GM21737 (cell line): Measurements from ENCODE around the gene HPRT1.
A peak's percentile ranks its signal among the peaks of the same experiment; 100 is the strongest.

Source experiments
- ATAC-seq: cut with Tn5 transposase; IDR thresholded peaks from one replicate; pipeline ENCODE4 v1.9.1; 2021; ENCODE audit warnings: mild to moderate bottlenecking, moderate library complexity; ENCODE audit not compliant: unreplicated experiment

The HPRT1 gene

DNA sequence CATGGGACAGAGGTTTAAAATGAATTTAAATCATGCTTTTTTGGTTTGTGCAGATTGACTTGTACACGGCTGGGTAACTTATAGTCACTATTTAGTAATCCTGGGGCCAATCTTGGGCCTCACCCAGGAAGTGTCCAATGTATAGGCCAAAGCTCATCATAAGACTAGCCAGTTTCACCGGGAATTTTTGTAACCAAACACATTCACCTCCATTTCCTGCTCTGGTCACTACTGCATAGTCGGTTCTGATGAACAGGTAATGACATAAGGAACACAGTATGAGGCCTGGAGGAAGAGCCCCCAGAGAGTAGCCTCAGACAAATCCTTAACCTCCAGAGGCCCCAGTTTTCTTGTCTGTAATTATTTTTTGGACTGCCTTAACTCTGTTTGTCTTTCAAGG lies 81.9 kb downstream of the HPRT1 start:
- no peak for ATAC-seq

DNA sequence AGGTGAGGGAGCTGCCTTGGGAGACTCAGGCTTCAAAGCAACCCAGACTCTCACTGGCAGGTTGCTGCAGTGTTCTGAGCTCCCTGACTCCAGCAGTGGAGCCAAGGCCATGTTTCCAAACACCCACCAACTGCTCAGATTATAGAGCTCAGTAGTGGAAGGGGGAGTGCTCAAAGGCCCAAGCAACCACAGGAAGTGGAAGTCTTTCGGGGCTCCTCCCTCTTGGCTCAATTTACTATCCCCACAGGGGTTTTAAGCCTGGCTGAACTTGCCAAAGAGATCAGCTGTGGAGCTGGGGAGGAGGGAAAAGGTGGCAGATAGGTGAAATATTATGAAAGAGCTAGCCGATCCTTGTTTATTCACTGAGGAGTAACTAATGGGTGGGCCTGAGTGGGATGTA lies 82.5 kb downstream of the HPRT1 start:
- ATAC-seq, result peak; percentile 60

DNA sequence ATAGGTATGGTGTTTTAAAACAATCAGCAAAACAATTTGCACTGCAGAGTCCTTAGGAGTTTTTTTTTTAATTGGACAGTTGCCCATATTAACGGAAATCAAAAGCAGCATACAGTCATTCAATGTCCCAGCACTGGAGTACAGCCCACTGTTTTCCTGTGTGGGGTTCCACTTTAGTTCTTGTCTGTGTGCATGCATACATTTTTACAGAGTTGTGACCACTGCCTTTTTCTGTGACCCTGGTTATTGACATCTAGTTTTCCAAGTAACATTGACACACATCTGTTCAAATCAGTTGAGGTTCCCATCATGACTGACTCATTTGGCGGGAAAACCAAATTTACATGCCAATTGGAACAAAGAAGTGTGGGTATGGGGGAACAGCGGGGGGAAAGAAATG lies 83.3 kb downstream of the HPRT1 start:
- ATAC-seq, result no peak

DNA sequence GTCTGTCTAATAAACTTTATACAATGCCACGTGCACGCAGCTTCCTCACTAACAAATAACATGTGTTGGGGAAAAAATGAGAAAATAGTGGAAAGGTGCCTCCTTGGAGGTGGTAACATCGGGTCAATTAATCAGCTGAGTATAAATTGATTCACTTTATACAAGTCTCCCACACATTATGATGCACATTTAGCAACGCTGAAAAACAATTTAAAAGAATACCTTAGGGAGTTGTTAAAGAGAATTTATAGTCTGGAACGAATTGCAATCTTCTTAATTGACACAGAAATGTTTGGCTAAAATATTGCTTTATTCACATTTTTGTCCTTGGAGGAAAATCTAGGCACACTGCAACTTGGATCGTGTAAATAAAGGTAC lies 84.2 kb downstream of the HPRT1 start:
- no peak for ATAC-seq

DNA sequence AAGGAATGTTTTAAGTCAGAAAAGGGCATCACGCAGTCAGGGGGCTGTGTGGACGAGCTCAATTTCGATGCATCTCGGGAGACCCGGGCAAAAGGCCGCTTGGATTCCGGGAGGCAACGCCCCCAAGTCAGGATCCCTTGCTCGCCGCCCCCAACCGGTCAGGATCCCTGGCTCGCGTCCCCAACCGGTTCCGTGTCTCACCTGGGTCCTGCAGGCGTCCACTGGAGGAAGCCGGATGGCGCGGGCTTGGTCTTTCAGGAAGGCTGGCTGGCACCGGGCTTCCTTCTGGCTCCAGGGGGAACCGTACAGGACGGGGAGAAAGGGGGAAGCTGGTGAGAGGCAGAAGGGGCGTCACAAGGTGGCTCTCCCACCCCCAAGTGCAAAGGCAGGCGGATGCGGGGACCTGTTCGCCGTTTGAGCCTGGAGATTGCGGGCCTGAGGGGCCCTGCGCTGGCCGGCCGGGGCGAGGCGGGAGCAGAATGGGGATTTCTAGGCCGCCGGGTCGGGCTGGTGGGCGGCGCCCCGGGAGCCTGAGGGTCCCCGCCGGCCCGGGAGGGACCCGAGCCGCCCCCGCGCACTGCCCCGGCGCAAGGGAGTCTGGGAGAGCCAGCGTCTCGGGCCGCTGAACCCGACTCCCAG lies 84.7 kb downstream of the HPRT1 start:
- ATAC-seq, result no peak

DNA sequence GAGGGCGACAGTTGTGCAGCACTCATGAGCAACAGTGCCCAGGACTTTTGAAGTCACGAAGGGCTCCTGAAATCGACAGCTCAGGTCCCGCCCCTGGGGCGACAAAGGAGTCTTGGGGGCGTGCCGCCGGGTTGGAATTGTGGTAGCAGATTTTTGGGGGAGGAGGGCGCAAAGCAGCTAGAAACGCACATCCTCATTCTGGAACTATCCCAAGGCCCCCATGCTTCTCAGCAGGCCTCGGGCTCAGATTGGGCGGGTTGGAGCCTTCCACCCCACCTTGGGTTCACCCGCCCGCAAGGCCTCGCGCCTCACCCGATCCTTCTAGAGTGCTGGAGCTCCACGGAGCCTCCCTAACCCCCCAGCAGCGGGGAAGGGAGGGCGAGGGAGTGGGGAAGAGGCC lies 85.5 kb downstream of the HPRT1 start:
- no peak for ATAC-seq

DNA sequence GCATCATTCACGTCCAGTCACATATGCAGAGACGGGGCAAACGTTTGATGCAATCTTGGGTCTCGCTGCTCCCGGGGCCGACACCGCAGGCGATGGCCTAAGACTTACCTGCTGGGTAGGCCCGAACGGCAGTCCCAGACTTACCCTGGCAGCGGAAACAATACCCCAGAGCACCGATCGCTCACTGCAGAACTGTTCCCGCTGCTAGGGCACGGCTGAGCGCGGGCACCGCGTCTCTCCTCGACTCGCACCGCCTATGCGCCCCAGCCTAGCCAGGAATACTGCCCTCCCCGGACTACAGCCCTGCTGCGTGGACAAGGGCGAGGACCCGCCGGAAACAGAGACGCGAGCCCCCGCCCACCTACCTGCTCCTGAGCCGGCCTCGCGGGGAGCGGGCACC lies 86.2 kb downstream of the HPRT1 start:
- ATAC-seq, result no peak

DNA sequence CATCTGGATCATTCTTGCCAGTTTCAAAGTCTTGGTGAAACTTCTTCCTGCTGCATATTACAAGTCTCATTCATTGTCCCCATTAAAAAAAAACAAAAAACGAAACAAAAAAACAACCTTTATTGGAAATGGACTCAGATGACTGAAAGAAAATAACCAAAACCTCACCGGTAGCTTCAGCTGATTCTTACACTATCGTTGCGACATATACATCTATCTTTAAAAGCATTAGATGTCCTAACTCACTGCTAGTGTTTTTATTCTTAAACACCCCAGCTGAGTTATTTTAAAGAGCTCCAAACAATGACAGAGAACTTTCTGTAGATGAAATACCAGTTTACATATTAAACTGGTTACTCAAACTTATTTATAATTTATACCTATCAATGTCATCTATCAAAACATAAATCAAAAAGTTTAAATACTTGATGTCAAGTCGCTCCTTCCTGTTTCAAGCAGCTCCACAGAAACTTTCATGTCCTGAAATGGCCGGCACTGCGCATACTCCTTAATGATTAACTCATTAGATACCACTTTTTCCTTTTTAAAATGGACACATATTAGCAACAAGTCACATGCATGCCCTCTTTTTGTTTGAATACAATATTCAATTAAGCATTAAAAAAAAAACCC lies 87.2 kb downstream of the HPRT1 start:
- ATAC-seq, result no peak

DNA sequence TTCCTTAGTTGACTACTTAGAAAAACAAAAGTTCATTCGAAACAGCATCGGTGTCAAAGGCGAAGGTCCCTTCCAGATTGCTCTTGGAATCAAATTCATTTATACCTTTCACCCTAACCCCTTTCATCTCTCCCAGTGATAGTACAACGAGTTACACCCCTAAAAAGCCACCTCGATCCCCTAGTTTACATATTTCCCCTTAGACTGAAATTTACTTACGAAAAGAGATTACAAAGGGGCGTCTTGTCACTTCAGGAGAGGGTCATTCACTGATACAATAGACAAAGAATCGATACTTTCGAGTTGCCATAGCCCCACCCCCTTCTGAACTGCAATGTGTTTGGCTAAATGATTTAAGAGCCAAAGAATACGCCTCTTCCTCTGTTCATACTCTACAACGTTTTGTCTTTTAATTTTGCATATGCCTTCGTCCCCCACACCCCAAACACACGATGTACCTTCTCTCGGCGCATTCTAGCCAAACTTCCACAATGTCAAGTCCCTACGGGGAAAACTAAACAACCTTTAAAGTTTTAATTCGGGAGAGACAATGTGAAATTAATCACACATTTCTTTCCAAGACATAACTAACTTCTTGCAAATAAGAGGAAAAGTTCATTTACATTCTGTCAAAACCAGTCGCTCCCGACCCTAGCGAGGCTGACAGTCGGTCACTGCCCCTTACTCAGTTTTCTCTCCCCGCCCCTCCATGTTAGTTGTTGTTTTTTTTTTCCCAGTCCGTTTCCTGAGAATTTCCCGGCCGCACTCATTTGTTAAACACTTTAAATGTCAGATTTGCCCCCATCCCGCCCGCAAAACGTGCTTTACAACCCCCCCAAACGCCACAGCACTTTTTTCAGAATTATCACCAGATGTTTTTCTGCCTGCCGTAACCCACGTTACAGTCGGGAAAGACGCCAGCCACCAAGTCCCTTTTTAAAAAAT lies 88.6 kb downstream of the HPRT1 start:
- ATAC-seq, result no peak
